Endothelial cell (in vitro differentiated cells): ENCODE data around the gene CXXC4. TPM values are rescaled to one million over a fixed set of nuclear protein-coding genes. Genes with fewer than 3 reads are reported as not detected.

ENCODE experiments used
- DNase-seq: peaks from one replicate; pipeline ENCODE4 v3.0.0; 2021; ENCODE audit warnings: low spot score
- H3K27ac Mint-ChIP-seq: one replicate; pipeline ENCODE4 v1.8.0; 2021; ENCODE audit warnings: mixed read lengths, inconsistent platforms; ENCODE audit not compliant: unreplicated experiment
- H3K27me3 Mint-ChIP-seq: one replicate; pipeline ENCODE4 v1.8.0; 2021; ENCODE audit warnings: mild to moderate bottlenecking, moderate library complexity, mixed read lengths, inconsistent platforms; ENCODE audit not compliant: unreplicated experiment
- H3K36me3 Mint-ChIP-seq: one replicate; pipeline ENCODE4 v1.8.0; 2021; ENCODE audit warnings: mild to moderate bottlenecking, low read depth, mixed read lengths, inconsistent platforms; ENCODE audit not compliant: unreplicated experiment
- H3K4me1 Mint-ChIP-seq: one replicate; pipeline ENCODE4 v1.8.0; 2021; ENCODE audit warnings: mild to moderate bottlenecking, mixed read lengths, inconsistent platforms; ENCODE audit not compliant: unreplicated experiment
- H3K4me3 Mint-ChIP-seq: one replicate; pipeline ENCODE4 v1.8.0; 2021; ENCODE audit warnings: mild to moderate bottlenecking, mixed read lengths, inconsistent platforms; ENCODE audit not compliant: unreplicated experiment
- H3K9me3 Mint-ChIP-seq: one replicate; pipeline ENCODE4 v1.8.0; 2021; ENCODE audit warnings: mixed read lengths, inconsistent platforms; ENCODE audit not compliant: unreplicated experiment
- total RNA-seq: library from RNA; stranded (reverse); fragmentation: NEBNext Ultra II Directional; extraction: Animal tissue kit (Norgen Biotek cat#: 25700); gene quantifications from one replicate; pipeline ENCODE4 v1.2.1, GENCODE V29; 2021; ENCODE audit not compliant: unreplicated experiment
- TF ChIP-seq, protein P1 (sequence below): fragments of 200-600 bp; sonication (generic); IDR thresholded peaks from one replicate; pipeline ENCODE4 v1.5.0; 2021; ENCODE audit warnings: antibody characterized with exemption; ENCODE audit not compliant: unreplicated experiment

CXXC4 gene
- total RNA-seq, 1 donor from 2014 or later, result 1.6 TPM

DNA sequence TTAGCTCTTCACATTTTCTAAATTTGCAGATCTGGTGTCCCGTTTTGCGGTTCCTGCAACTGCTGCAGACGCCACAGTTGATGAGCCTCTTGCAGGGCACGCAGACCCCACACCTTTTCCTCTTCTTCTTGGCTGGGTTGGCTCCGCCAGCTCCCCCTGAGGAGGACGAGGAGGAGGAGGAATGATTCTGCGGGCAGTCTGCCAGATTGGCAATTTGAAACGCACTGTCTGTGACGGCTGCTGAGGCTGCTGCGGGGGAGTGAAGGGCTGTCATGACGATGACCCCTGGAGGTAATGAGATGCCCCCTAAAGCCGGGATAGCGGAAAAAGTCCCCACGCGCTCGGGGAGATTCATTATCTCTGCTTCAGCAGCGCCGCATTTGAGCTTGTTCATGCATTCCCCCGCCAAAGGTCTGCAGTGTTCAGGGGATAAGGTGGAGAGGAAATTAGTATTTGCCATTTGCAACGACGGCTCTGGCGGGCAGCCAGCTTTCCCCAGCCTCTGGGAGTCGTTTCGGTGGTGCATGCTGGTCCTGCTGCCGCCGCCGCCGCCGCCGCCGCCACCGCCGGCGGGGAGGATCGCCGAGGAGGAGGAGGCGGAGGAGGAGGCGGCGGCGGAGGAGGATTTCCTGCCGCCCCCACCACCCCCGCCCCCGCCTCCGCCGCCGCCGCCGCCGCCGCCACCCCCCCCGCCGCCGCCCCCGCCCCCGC, 3.8 kb downstream of the CXXC4 start:
- H3K36me3 Mint-ChIP-seq, result peaks cover 7% of the 10 kb centered on the region
- H3K9me3 Mint-ChIP-seq, result no peaks in the 10 kb centered on the region
- peaks cover 30% of the 10 kb centered on the region for H3K4me1 Mint-ChIP-seq
- peaks cover 10% of the 10 kb centered on the region for H3K27me3 Mint-ChIP-seq
- TF ChIP-seq, protein P1, sequence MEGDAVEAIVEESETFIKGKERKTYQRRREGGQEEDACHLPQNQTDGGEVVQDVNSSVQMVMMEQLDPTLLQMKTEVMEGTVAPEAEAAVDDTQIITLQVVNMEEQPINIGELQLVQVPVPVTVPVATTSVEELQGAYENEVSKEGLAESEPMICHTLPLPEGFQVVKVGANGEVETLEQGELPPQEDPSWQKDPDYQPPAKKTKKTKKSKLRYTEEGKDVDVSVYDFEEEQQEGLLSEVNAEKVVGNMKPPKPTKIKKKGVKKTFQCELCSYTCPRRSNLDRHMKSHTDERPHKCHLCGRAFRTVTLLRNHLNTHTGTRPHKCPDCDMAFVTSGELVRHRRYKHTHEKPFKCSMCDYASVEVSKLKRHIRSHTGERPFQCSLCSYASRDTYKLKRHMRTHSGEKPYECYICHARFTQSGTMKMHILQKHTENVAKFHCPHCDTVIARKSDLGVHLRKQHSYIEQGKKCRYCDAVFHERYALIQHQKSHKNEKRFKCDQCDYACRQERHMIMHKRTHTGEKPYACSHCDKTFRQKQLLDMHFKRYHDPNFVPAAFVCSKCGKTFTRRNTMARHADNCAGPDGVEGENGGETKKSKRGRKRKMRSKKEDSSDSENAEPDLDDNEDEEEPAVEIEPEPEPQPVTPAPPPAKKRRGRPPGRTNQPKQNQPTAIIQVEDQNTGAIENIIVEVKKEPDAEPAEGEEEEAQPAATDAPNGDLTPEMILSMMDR, result no peak
- peak overlapping the region; percentile 96 for H3K4me3 Mint-ChIP-seq
- DNase-seq, result peak; percentile 68
- H3K27ac Mint-ChIP-seq, result peak overlapping the region; percentile 48

DNA sequence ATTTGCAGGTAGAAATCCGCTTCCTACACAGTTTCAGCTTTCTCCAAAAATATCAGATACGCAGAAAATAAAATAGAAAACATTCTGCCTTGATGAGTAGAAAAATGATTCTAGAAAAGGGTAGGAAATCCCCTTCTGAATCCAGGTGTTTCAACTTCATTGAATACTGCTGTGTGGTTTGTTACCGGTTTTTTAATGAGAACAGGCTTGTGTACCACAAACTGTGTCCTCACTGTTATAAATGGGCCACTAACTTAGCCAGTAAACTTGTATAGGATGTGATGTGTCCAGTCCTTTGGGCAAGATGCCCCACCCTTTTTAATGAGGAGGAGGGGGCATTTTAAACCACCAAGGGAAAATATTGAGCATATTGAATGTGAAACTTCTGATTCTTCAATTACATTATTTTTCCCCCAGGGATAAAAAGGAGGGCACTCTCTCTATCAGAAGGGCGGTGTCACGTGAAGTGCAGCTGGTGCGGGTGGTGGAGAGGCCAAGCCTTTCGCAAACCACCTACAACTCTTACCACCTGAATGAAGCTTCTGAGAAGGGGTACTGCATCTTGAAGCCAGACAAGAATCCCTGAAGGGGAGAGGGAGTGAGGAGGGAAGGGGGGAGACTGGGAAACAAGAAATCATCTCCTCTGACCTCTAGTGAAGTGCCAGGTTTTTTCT, 4.5 kb downstream of the CXXC4 start:
- no peak for DNase-seq
- Mint-ChIP-seq H3K27me3 (peaks cover 7% of the 10 kb centered on the region), H3K4me1 (peaks cover 27% of the 10 kb centered on the region), H3K27ac (no peak overlapping the region), H3K9me3 (no peaks in the 10 kb centered on the region), H3K36me3 (peaks cover 2% of the 10 kb centered on the region), H3K4me3 (peak overlapping the region; percentile 96)
- TF ChIP-seq, protein P1, result no peak

GRCh38 chr4:104489731-104490095, 5.0 kb downstream of the CXXC4 start:
- H3K4me1 Mint-ChIP-seq, result peaks cover 26% of the 10 kb centered on the region
- H3K27me3 Mint-ChIP-seq, result peaks cover 6% of the 10 kb centered on the region
- no peaks in the 10 kb centered on the region for H3K36me3 Mint-ChIP-seq
- no peak overlapping the region for H3K4me3 Mint-ChIP-seq
- DNase-seq, result no peak
- no peaks in the 10 kb centered on the region for H3K9me3 Mint-ChIP-seq
- TF ChIP-seq, protein P1, result no peak
- H3K27ac Mint-ChIP-seq, result no peak overlapping the region

DNA sequence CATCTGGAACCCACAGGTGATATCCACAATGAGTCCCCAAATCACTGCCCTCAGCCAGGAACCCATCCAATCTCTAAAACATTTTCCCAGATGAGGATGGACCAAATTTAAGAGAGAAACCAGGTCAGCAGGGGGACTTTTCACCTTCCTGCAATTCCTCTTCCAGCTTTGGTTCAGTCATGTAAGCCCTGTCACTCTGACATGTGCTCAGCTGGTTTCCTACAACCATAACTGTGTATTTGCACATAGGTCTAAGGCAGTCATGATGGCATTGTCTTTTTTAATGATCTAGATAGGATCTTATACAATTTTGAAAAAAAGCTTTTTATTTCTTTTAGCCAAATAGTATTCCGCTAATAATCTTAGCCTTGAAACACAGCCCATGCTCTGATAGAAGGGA, 6.5 kb downstream of the CXXC4 start:
- Mint-ChIP-seq H3K27ac (no peak overlapping the region), H3K27me3 (peaks cover 6% of the 10 kb centered on the region), H3K9me3 (no peaks in the 10 kb centered on the region), H3K36me3 (no peaks in the 10 kb centered on the region), H3K4me1 (peaks cover 19% of the 10 kb centered on the region), H3K4me3 (no peak overlapping the region)
- TF ChIP-seq, protein P1, result no peak
- DNase-seq, result no peak
